ENCODE measurements around the gene ELOVL1.

DNA sequence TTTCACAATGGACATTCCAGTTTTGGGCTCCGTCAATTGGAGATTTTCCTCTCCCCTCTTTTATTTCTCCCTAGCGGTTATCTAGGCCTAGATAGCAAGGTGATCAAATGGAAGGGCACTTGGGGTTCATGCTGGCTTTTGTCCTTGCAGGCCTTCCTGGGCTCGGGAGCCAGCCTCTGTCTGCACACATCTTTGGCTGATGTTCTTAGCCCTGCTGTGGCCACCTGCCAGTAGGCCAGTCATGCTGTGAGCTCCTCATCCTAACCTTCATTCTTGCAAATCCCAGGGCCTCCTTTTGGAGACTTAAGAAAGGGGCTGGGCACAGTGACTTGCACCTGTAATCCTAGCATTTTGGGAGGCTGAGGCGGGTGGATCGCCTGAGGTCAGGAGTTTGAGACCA is 53.6 kb downstream of the ELOVL1 start:
- TF ChIP-seq, protein P1, sequence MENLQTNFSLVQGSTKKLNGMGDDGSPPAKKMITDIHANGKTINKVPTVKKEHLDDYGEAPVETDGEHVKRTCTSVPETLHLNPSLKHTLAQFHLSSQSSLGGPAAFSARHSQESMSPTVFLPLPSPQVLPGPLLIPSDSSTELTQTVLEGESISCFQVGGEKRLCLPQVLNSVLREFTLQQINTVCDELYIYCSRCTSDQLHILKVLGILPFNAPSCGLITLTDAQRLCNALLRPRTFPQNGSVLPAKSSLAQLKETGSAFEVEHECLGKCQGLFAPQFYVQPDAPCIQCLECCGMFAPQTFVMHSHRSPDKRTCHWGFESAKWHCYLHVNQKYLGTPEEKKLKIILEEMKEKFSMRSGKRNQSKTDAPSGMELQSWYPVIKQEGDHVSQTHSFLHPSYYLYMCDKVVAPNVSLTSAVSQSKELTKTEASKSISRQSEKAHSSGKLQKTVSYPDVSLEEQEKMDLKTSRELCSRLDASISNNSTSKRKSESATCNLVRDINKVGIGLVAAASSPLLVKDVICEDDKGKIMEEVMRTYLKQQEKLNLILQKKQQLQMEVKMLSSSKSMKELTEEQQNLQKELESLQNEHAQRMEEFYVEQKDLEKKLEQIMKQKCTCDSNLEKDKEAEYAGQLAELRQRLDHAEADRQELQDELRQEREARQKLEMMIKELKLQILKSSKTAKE (CRISPR knock-in tag; IDR thresholded peaks at IDR 0.05; ENCODE audit: borderline replicate concordance): no peak
- TF ChIP-seq, protein P2, sequence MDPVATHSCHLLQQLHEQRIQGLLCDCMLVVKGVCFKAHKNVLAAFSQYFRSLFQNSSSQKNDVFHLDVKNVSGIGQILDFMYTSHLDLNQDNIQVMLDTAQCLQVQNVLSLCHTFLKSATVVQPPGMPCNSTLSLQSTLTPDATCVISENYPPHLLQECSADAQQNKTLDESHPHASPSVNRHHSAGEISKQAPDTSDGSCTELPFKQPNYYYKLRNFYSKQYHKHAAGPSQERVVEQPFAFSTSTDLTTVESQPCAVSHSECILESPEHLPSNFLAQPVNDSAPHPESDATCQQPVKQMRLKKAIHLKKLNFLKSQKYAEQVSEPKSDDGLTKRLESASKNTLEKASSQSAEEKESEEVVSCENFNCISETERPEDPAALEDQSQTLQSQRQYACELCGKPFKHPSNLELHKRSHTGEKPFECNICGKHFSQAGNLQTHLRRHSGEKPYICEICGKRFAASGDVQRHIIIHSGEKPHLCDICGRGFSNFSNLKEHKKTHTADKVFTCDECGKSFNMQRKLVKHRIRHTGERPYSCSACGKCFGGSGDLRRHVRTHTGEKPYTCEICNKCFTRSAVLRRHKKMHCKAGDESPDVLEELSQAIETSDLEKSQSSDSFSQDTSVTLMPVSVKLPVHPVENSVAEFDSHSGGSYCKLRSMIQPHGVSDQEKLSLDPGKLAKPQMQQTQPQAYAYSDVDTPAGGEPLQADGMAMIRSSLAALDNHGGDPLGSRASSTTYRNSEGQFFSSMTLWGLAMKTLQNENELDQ (CRISPR knock-in tag; IDR thresholded peaks at IDR 0.05; ENCODE audit: borderline replicate concordance): no peak
- TF ChIP-seq SMARCE1 (IDR thresholded peaks at IDR 0.05; ENCODE audit: borderline replicate concordance) (no peak), IRF2 (CRISPR knock-in tag; IDR thresholded peaks at IDR 0.05) (no peak), SNRNP70 (IDR thresholded peaks at IDR 0.05; ENCODE audit: low read depth, low read length) (no peak), ZNF263 (CRISPR knock-in tag; IDR thresholded peaks at IDR 0.05) (no peak)
- TF ChIP-seq, protein P3, sequence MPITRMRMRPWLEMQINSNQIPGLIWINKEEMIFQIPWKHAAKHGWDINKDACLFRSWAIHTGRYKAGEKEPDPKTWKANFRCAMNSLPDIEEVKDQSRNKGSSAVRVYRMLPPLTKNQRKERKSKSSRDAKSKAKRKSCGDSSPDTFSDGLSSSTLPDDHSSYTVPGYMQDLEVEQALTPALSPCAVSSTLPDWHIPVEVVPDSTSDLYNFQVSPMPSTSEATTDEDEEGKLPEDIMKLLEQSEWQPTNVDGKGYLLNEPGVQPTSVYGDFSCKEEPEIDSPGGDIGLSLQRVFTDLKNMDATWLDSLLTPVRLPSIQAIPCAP (CRISPR knock-in tag; IDR thresholded peaks at IDR 0.05; ENCODE audit: low read depth): no peak
- TF ChIP-seq, protein P4, sequence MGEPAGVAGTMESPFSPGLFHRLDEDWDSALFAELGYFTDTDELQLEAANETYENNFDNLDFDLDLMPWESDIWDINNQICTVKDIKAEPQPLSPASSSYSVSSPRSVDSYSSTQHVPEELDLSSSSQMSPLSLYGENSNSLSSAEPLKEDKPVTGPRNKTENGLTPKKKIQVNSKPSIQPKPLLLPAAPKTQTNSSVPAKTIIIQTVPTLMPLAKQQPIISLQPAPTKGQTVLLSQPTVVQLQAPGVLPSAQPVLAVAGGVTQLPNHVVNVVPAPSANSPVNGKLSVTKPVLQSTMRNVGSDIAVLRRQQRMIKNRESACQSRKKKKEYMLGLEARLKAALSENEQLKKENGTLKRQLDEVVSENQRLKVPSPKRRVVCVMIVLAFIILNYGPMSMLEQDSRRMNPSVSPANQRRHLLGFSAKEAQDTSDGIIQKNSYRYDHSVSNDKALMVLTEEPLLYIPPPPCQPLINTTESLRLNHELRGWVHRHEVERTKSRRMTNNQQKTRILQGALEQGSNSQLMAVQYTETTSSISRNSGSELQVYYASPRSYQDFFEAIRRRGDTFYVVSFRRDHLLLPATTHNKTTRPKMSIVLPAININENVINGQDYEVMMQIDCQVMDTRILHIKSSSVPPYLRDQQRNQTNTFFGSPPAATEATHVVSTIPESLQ (CRISPR knock-in tag; conservative IDR thresholded peaks at IDR 0.05): no peak
